ENCODE data around the gene COPG1.

COPG1 gene

DNA sequence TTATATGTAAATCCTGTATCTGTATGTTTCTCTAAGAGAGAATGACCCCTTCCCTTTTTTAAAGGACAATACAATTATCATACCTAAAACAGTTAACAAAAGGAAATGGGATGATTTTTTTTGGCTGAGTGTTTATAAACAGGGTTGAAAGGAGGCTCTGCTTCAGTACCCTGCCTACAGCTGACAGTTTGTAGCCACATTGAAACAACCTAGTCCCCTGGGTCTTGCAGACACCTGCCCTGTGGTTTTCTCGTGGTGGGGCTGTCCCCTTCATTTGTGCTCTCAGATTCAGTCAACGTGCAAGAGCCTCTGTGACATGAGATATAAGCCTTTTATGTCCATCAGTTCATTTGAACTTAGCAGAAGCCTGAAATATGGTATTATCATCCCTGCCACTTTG lies 27.0 kb downstream of the COPG1 start:
- in situ Hi-C loops (cut with MboI; ENCODE audit: low sequenced_read_pairs), result no loop called here

DNA sequence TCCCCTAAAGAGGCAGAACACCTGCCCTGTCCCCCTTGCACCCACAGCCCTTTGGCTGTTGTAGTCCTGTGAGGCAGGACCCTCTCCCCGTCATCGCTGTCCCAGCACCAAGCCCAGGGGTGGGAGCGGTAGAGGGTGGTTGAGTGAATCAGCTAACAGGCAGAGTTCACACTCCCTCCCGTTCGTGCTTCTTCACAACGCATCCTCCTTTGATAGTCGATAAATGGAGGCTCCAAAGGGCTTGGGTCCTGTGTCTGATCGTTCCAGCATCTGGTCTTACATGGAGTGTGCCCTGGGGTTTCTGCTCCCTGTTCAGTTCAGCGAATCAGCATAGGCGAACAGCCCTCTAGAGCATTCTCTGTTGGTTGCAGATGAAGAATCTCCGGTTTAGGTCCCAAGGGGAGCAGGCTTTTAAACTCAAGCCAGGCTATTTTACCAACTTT lies 28.4 kb downstream of the COPG1 start:
- in situ Hi-C loops (cut with MboI; ENCODE audit: low sequenced_read_pairs), result no loop called here

- in situ Hi-C loops (cut with MboI; ENCODE audit: low sequenced_read_pairs), result no loop called here
Measured at GRCh38 chr3:129278439-129278965, 29.1 kb downstream of the COPG1 start, which contains the start of gene HMCES. Gene HMCES, plus strand, starts transcription at chr3:129278870. Its CDS starts 863 bp downstream, at chr3:129279733.

GRCh38 chr3:129278966-129279906 lies 29.8 kb downstream of the COPG1 start:
- in situ Hi-C loops (cut with MboI; ENCODE audit: low sequenced_read_pairs), result no loop called here

DNA sequence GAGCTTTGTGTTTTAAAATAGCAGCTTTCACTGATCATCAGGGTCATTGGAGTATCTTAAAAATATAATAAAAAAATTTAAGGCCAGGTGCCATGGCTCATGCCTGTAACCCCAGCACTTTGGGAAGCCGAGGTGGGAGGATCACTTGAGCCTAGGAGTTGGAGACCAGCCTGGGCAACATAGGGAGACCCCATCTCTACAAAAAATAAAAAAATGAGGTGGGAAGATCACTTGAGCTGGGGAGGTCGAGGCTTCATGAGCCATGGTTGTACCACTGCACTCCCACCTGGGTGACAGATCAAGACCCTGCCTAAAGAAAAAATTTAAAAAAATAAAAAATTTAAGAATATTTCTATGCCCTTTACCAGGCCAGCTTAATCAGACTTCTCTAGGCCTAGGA lies 30.8 kb downstream of the COPG1 start:
- in situ Hi-C loops (cut with MboI; ENCODE audit: low sequenced_read_pairs), result no loop called here

GRCh38 chr3:129281726-129282125 lies 32.3 kb downstream of the COPG1 start:
- in situ Hi-C loops (cut with MboI; ENCODE audit: low sequenced_read_pairs), result no loop called here

GRCh38 chr3:129282727-129283327 lies 33.4 kb downstream of the COPG1 start:
- in situ Hi-C loops (cut with MboI; ENCODE audit: low sequenced_read_pairs), result no loop called here

DNA sequence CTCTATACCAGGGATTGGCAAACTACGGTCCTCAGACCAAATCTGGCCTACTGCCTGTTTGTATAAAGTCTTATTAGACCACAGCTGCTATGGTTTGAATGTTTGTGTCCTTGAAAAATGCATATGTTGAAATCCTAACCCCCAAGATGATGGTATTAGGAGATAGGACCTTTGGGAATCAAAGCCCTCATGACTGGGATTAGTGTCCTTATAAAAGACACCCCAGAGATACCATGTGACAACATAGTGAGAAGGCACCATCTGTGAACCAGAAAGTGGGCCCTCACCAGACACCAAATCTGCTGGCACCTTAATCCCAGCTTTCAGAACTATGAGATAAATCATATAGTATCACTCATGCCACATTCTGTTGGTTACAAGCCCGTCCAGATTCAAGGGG lies 36.7 kb downstream of the COPG1 start:
- in situ Hi-C loops (cut with MboI; ENCODE audit: low sequenced_read_pairs), result no loop called here

DNA sequence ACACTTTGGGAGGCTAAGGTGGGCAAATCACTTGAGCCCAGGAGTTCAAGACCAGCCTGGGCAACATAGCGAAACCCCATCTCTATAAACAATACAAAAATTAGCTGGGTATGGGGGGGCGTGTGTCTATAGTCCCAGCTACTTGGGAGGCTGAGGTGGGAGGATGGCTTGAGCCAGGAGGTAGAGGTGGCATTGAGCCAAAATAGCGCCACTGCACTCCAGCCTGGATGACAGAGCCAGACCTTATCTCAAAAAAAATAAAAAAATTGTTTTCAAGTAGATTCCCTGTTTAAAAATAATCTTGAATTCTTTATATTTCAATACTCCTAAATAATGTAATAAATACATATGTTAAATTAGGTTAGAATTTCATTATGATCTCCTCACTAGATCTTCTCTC lies 39.0 kb downstream of the COPG1 start:
- in situ Hi-C loops (cut with MboI; ENCODE audit: low sequenced_read_pairs), result no loop called here

DNA sequence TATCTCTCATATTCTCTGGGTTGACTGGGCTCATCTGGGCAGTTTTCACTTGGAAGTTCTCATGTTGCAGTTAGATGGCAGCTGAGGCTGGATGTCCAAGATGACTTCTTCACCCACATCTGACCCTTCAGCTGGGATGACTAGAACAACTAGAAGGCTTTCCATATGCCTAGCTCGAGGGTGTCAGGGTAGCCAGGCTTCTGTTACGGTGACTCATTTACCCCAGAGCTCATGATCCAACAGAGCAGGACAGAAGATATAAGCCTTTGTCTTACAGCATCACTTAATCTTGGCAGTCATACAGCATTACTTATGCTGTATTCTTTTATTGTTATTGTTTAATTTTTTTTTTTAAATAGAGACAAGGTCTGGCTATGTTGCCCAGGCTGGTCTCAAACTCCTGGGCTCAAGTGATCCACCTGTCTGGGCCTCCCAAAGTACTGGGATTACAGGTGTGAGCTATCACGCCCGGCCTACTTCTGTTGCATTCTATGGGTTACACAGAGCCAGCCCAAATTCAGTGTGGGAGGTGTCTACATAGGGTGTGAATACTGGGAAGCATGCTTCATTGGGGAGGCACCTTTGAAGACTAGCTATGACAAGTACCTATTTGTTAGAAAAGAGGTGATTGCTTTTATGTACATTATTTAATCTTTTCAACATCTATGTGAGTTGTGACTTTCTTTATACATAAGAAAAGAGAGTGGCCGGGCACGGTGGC lies 40.0 kb downstream of the COPG1 start:
- in situ Hi-C loops (cut with MboI; ENCODE audit: low sequenced_read_pairs), result no loop called here

GRCh38 chr3:129291236-129291886 lies 42.0 kb downstream of the COPG1 start:
- in situ Hi-C loops (cut with MboI; ENCODE audit: low sequenced_read_pairs), result no loop called here

GRCh38 chr3:129295286-129295685 lies 45.9 kb downstream of the COPG1 start:
- in situ Hi-C loops (cut with MboI; ENCODE audit: low sequenced_read_pairs), result no loop called here

DNA sequence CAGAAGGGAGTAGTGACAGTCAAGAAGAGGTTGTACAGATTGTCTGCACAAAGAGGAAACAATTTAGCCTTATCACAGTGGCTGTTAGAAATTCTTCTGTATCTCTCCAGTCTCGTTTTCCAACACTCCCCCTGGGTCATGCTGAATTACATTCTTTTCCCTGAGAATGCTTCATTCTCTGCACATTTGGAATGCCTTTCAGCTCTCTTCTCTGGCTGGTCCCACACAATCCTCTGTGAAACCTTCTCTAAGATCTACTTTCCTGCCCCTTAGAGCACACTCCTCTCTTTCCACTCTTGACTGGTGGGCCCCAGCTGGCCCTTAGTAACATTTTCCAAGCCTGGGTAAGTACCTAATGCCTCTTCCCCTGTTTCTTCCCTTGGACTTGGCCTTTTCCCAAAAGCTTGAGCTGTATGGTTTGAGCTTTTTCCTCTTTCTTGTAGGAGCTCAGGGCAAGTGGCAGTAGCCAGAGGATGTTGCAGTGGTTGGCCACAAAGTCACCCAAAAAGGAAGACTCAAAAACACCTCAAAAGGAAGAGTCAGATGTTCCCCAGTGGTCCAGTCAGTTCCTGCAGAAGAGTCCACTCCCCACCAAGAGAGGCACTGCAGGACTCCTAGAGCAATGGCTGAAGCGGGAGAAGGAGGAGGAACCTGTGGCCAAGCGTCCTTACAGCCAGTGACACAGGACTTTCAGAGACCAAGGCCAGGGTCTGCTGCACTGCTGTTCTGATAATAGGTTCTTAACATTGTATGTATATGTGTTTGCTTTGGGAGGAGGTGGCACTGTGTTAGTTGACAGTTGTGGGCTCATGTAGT lies 54.9 kb downstream of the COPG1 start:
- in situ Hi-C loops (cut with MboI; ENCODE audit: low sequenced_read_pairs), result no loop called here

GRCh38 chr3:129304962-129305222 lies 55.5 kb downstream of the COPG1 start:
- in situ Hi-C loops (cut with MboI; ENCODE audit: low sequenced_read_pairs), result no loop called here

- in situ Hi-C loops (cut with MboI; ENCODE audit: low sequenced_read_pairs), result no loop called here
Measured at GRCh38 chr3:129305592-129306091, 56.2 kb downstream of the COPG1 start.

DNA sequence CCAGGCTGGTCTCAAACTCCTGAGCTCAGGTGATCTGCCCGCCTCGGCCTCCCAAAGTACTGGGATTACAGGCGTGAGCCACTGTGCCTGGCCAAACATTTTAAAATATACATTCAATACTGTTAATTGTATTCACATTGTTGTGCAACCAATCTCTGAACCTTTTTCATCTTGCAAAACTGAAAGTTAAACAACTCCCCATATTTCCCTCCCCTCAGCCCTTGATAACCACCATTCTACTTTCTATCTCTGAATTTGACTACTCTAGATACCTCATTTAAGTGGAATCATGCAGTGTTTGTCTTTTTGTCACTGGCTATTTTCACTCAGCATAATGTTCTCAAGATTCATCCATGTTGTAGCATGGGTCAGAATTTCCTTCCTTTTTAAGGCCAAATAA lies 59.2 kb downstream of the COPG1 start:
- in situ Hi-C loops (cut with MboI; ENCODE audit: low sequenced_read_pairs), result no loop called here

- in situ Hi-C loops (cut with MboI; ENCODE audit: low sequenced_read_pairs), result no loop called here
Measured at GRCh38 chr3:129310111-129311011, 61.0 kb downstream of the COPG1 start.

GRCh38 chr3:129311054-129311902 lies 61.9 kb downstream of the COPG1 start:
- in situ Hi-C loops (cut with MboI; ENCODE audit: low sequenced_read_pairs), result no loop called here
